H1 (cell line): ENCODE measurements around the gene LIN28B. TPM values are rescaled to one million over a fixed set of nuclear protein-coding genes. Genes with fewer than 3 reads are reported as not detected.

ENCODE experiments used
- CTCF ChIA-PET: fragments of 300-600 bp; sonication (Branson Sonifier 250); formaldehyde crosslinking; loops from one replicate; lab custom pipeline; 2021; ENCODE audit not compliant: partially characterized antibody; lab: Charles Lee
- POLR2A ChIA-PET: fragments of 300-600 bp; sonication (Branson Sonifier 250); formaldehyde crosslinking; loops from one replicate; lab custom pipeline; 2021; ENCODE audit warnings: inconsistent platforms; ENCODE audit not compliant: partially characterized antibody; lab: Charles Lee
- DNase-seq, 2 experiments: peaks; one replicate each; pipeline versions ENCODE4 v3.0.0 to v3.0.0-alpha.2; 2010 to 2022; ENCODE audit warnings: low spot score in 2 of 2, low read depth in 1 of 2, mixed read lengths in 1 of 2
- FAIRE-seq: peaks from 2 replicates; lab custom pipeline; 2011; peaks lifted over from hg19 to GRCh38; lab: Jason Lieb, UNC
- H2AFZ ChIP-seq: 2 replicates; pipeline ENCODE4 v1.8.1; 2012; ENCODE audit warnings: low read length, inconsistent platforms
- H2AK5ac ChIP-seq: 2 replicates; pipeline ENCODE4 v1.6.1; 2013; ENCODE audit warnings: low read depth, low read length
- H2BK120ac ChIP-seq: replicated peaks from 2 replicates; pipeline ENCODE3; 2013; ENCODE audit warnings: low read depth, low read length, inconsistent platforms
- H2BK12ac ChIP-seq: 2 replicates; pipeline ENCODE4 v1.6.1; 2013; ENCODE audit warnings: low read depth, low read length
- H2BK15ac ChIP-seq: 2 replicates; pipeline ENCODE4 v1.6.1; 2013; ENCODE audit warnings: low read length
- H2BK20ac ChIP-seq: 2 replicates; pipeline ENCODE4 v1.6.1; 2013; ENCODE audit warnings: low read length
- H2BK5ac ChIP-seq: 2 replicates; pipeline ENCODE4 v1.6.1; 2013; ENCODE audit warnings: low read depth, low read length
- H3K14ac ChIP-seq: 2 replicates; pipeline ENCODE4 v1.6.1; 2013; ENCODE audit warnings: inconsistent platforms; ENCODE audit not compliant: insufficient read length
- H3K18ac ChIP-seq: 2 replicates; pipeline ENCODE4 v1.6.1; 2013; ENCODE audit warnings: low read length; ENCODE audit errors: extremely low read depth
- H3K23ac ChIP-seq: 2 replicates; pipeline ENCODE4 v1.6.1; 2013; ENCODE audit warnings: inconsistent platforms; ENCODE audit not compliant: insufficient read length
- H3K23me2 ChIP-seq: 2 replicates; pipeline ENCODE4 v1.6.1; 2013; ENCODE audit warnings: low read depth, low read length
- H3K27ac ChIP-seq: 2 replicates; pipeline ENCODE4 v1.6.1; 2011; ENCODE audit warnings: low read depth, low read length, inconsistent platforms
- H3K27me3 ChIP-seq, 4 experiments: replicated peaks in 1 of 4; 1 replicate in 1 of 4; 2 replicates in 3 of 4; pipeline versions ENCODE4 v1.6.1 to v1.8.1; 2011 to 2013; ENCODE audit warnings: low read length in 3 of 4, mild to moderate bottlenecking in 3 of 4, inconsistent platforms in 2 of 4, mixed read lengths in 2 of 4, moderate library complexity in 1 of 4; ENCODE audit not compliant: control insufficient read depth in 3 of 4, insufficient read depth in 3 of 4; ENCODE audit errors: extremely low read depth in 1 of 4
- H3K36me3 ChIP-seq, 4 experiments: 2 replicates each; pipeline versions ENCODE4 v1.6.1 to v1.8.1; 2011 to 2013; ENCODE audit warnings: mild to moderate bottlenecking in 4 of 4, low read length in 3 of 4, moderate library complexity in 2 of 4, control low read depth in 1 of 4, inconsistent platforms in 1 of 4; ENCODE audit not compliant: insufficient read depth in 4 of 4, control insufficient read depth in 2 of 4
- H3K4ac ChIP-seq: replicated peaks from 2 replicates; pipeline ENCODE3; 2013; ENCODE audit warnings: low read length, low read depth, mixed read lengths, inconsistent platforms; ENCODE audit not compliant: insufficient read length
- H3K4me1 ChIP-seq, 4 experiments: replicated peaks in 1 of 4; 1 replicate in 1 of 4; 2 replicates in 3 of 4; pipeline versions ENCODE4 v1.6.1 to v1.8.1; 2011 to 2013; ENCODE audit warnings: low read length in 3 of 4, inconsistent platforms in 2 of 4, mixed read lengths in 1 of 4; ENCODE audit not compliant: insufficient read depth in 4 of 4, control insufficient read depth in 3 of 4
- H3K4me2 ChIP-seq, 2 experiments: 2 replicates each; pipeline versions ENCODE4 v1.6.1 to v1.8.1; 2011 to 2013; ENCODE audit warnings: low read depth in 2 of 2, low read length in 2 of 2, control low read depth in 1 of 2, inconsistent platforms in 1 of 2, mild to moderate bottlenecking in 1 of 2; ENCODE audit not compliant: insufficient read depth in 1 of 2
- H3K4me3 ChIP-seq, 4 experiments: fragments of 200-600, 300-600 bp in 1 of 4; sonication (generic), shearing (Covaris generic), sonication (Bioruptor Twin) in 1 of 4; 2 replicates each; pipeline versions ENCODE4 v1.5.1 to v1.8.1; 2011 to 2016; ENCODE audit warnings: low read length in 4 of 4, low read depth in 3 of 4, control low read depth in 2 of 4, inconsistent platforms in 2 of 4, mild to moderate bottlenecking in 2 of 4, mixed read lengths in 1 of 4, moderate library complexity in 1 of 4; ENCODE audit not compliant: insufficient read depth in 2 of 4; ENCODE audit errors: extremely low read depth in 1 of 4
- H3K56ac ChIP-seq: replicated peaks from 2 replicates; pipeline ENCODE3; 2013; ENCODE audit warnings: low read depth, mild to moderate bottlenecking, mixed read lengths, low read length, inconsistent platforms; ENCODE audit not compliant: insufficient read length
- H3K79me1 ChIP-seq: 2 replicates; pipeline ENCODE4 v1.6.1; 2013; ENCODE audit warnings: low read depth, low read length, control low read depth
- H3K79me2 ChIP-seq, 2 experiments: 2 replicates each; pipeline versions ENCODE4 v1.6.1 to v1.8.1; 2012 to 2013; ENCODE audit warnings: low read length in 2 of 2, mild to moderate bottlenecking in 2 of 2, inconsistent platforms in 1 of 2; ENCODE audit not compliant: insufficient read depth in 2 of 2, control insufficient read depth in 1 of 2
- H3K9ac ChIP-seq, 4 experiments: replicated peaks in 1 of 4; 1 replicate in 1 of 4; 2 replicates in 3 of 4; pipeline versions ENCODE4 v1.6.1 to v1.8.1; 2011 to 2013; ENCODE audit warnings: low read depth in 3 of 4, low read length in 3 of 4, control low read depth in 2 of 4, mild to moderate bottlenecking in 2 of 4, moderate library complexity in 2 of 4, inconsistent platforms in 1 of 4; ENCODE audit errors: extremely low read depth in 1 of 4
- H3K9me3 ChIP-seq, 2 experiments: 2 replicates each; pipeline versions ENCODE4 v1.6.1 to v1.8.1; 2012 to 2013; ENCODE audit warnings: mild to moderate bottlenecking in 2 of 2, moderate library complexity in 2 of 2, control low read depth in 1 of 2, inconsistent platforms in 1 of 2, low read depth in 1 of 2, low read length in 1 of 2, mixed read lengths in 1 of 2; ENCODE audit not compliant: insufficient read depth in 2 of 2
- H4K20me1 ChIP-seq, 2 experiments: replicated peaks in 1 of 2; 2 replicates each; pipeline versions ENCODE3 to v1.8.1; 2011 to 2013; ENCODE audit warnings: inconsistent platforms in 2 of 2, low read length in 2 of 2, mild to moderate bottlenecking in 1 of 2; ENCODE audit not compliant: insufficient read depth in 2 of 2, control insufficient read depth in 1 of 2
- H4K5ac ChIP-seq: 2 replicates; pipeline ENCODE4 v1.6.1; 2013; ENCODE audit warnings: low read length, low read depth, mixed read lengths, inconsistent platforms; ENCODE audit not compliant: insufficient read length
- H4K8ac ChIP-seq: 2 replicates; pipeline ENCODE4 v1.8.0; 2013; ENCODE audit warnings: mild to moderate bottlenecking, moderate library complexity, low read length, inconsistent platforms; ENCODE audit not compliant: insufficient read depth; ENCODE audit errors: extremely low read depth
- H4K91ac ChIP-seq: replicated peaks from 2 replicates; pipeline ENCODE3; 2013; ENCODE audit warnings: low read length, mixed read lengths, inconsistent platforms; ENCODE audit not compliant: insufficient read length
- ATF2 ChIP-seq: IDR thresholded peaks from 2 replicates; pipeline ENCODE4 v1.6.1; 2012; ENCODE audit warnings: low read length, inconsistent platforms
- BCL11A ChIP-seq, 2 experiments: IDR thresholded peaks; one replicate each; pipeline ENCODE4 v1.6.1; 2011; ENCODE audit warnings: low read depth in 2 of 2, low read length in 2 of 2, mild to moderate bottlenecking in 2 of 2
- CBX5 ChIP-seq: fragments of 300-800, 300-1000 bp; sonication (generic); IDR thresholded peaks from 2 replicates; pipeline ENCODE4 v1.7.1; 2016; ENCODE audit warnings: antibody characterized with exemption, low read length, low read depth
- CEBPB ChIP-seq: IDR thresholded peaks from 2 replicates; pipeline ENCODE4 v1.6.1; 2012; ENCODE audit warnings: low read depth, low read length
- CREB1 ChIP-seq: IDR thresholded peaks from 2 replicates; pipeline ENCODE4 v1.6.1; 2012; ENCODE audit warnings: inconsistent platforms
- GABPA ChIP-seq: IDR thresholded peaks from 2 replicates; pipeline ENCODE4 v1.6.1; 2011; ENCODE audit warnings: mild to moderate bottlenecking, low read length, moderate library complexity, borderline replicate concordance; ENCODE audit not compliant: insufficient read depth
- POLR2AphosphoS5 ChIP-seq: IDR thresholded peaks from 2 replicates; pipeline ENCODE4 v1.6.1; 2011; ENCODE audit warnings: low read depth, low read length
- RBBP5 ChIP-seq: IDR thresholded peaks from 2 replicates; pipeline ENCODE4 v1.7.1; 2012; ENCODE audit warnings: low read depth, mild to moderate bottlenecking, inconsistent platforms, low read length, moderate library complexity, borderline replicate concordance
- RNF2 ChIP-seq: fragments of 200-900, 300-1000 bp; sonication (generic); IDR thresholded peaks from 2 replicates; pipeline ENCODE4 v1.7.1; 2016; ENCODE audit warnings: borderline replicate concordance, low read depth, mild to moderate bottlenecking, antibody characterized with exemption, low read length; ENCODE audit not compliant: poor library complexity, severe bottlenecking; ENCODE audit errors: missing control alignments
- RXRA ChIP-seq: IDR thresholded peaks from 2 replicates; pipeline ENCODE4 v1.6.1; 2011; ENCODE audit warnings: low read depth, mild to moderate bottlenecking, low read length, moderate library complexity; ENCODE audit not compliant: insufficient read depth
- SAP30 ChIP-seq: fragments of 300-600 bp; sonication (generic); IDR thresholded peaks from 2 replicates; pipeline ENCODE4 v1.7.1; 2012; ENCODE audit warnings: low read length, moderate library complexity, mild to moderate bottlenecking, inconsistent platforms; ENCODE audit not compliant: insufficient read depth, insufficient replicate concordance
- SIX5 ChIP-seq: IDR thresholded peaks from 2 replicates; pipeline ENCODE4 v1.6.1; 2011; ENCODE audit warnings: mild to moderate bottlenecking, low read depth, low read length
- YY1 ChIP-seq: IDR thresholded peaks from 2 replicates; pipeline ENCODE4 v1.6.1; 2011; ENCODE audit warnings: low read depth, mild to moderate bottlenecking, low read length
- WGBS, 2 experiments: shearing (Covaris generic) in 1 of 2; methylation state at CpG; one replicate each; pipeline versions ENCODE4 v1.1.6 to v1.1.7; 2013 to 2015; ENCODE audit warnings: low lambda C conversion rate in 2 of 2, mixed read lengths in 2 of 2, inconsistent platforms in 1 of 2, low coverage in 1 of 2, missing lambda C conversion rate in 1 of 2; ENCODE audit not compliant: insufficient replicate concordance in 2 of 2, insufficient coverage in 1 of 2, insufficient read length in 1 of 2; ENCODE audit errors: extremely low coverage in 1 of 2, missing lambda C conversion rate in 1 of 2; 5-methylcytosine and 5-hydroxymethylcytosine counted together
- polyA plus RNA-seq, 7 experiments: library from polyadenylated mRNA; depleted of rRNA in 3 of 7; stranded (reverse) in 5 of 7; unstranded in 2 of 7; fragments of >200 nt in 5 of 7; fragments of 200-250 nt in 2 of 7; gene quantifications; 1 replicate in 5 of 7; 2 replicates in 1 of 7; 4 replicates in 1 of 7; pipeline versions ENCODE4 v1.2.1 to v1.2.3, GENCODE V29; 2011 to 2013; ENCODE audit warnings: missing spikeins in 2 of 7, mixed read lengths in 2 of 7
- total RNA-seq: library from RNA; stranded (reverse); fragmentation: NEBNext Ultra II Directional; extraction: Animal tissue kit (Norgen Biotek cat#: 25700); gene quantifications from 2 replicates; pipeline ENCODE4 v1.2.1, GENCODE V29; 2021

Gene LIN28B
- total and polyA plus RNA-seq, 2 of the 8 experiments (the other 6 are each of a cell fraction or from before 2014, with no cell fraction given): 27.4 to 94.7 TPM

GRCh38 chr6:105021399-105021798, 64.5 kb downstream of the LIN28B start:
- no peak overlapping the region for H3K14ac ChIP-seq
- no peak for FAIRE-seq
- TF ChIP-seq GABPA: no peak
- TF ChIP-seq RBBP5: no peak
- no peak for TF ChIP-seq BCL11A (IDR thresholded peaks at IDR 0.05; ENCODE audit: low read depth in 2 of 2, low read length in 2 of 2)
- TF ChIP-seq ATF2: no peak
- no peak for TF ChIP-seq YY1
- no peak for TF ChIP-seq POLR2AphosphoS5
- no peak for TF ChIP-seq CBX5
- TF ChIP-seq RXRA: no peak
- TF ChIP-seq CREB1: no peak
- no peak for TF ChIP-seq SIX5
- no peak for TF ChIP-seq CEBPB
- TF ChIP-seq RNF2: no peak
- no peak for TF ChIP-seq SAP30

More at GRCh38 chr6:105021399-105021798, 64.5 kb downstream of the LIN28B start:
- H4K5ac ChIP-seq: no peak overlapping the region
- H2AK5ac ChIP-seq: no peak overlapping the region
- H2AFZ ChIP-seq: no peak overlapping the region
- DNase-seq: no peak
- no peak overlapping the region for H3K27ac ChIP-seq
- H3K9me3 ChIP-seq: no peaks in the 10 kb centered on the region
- no peaks in the 10 kb centered on the region for H3K27me3 ChIP-seq
- no peak overlapping the region for H3K4me3 ChIP-seq
- no peak overlapping the region for H3K9ac ChIP-seq
- H2BK5ac ChIP-seq: no peak overlapping the region
- POLR2A ChIA-PET: no interaction called here
- H2BK15ac ChIP-seq: no peak overlapping the region
- H3K79me1 ChIP-seq: no peaks in the 10 kb centered on the region; the same call in 1 of the 2 replicates
- peaks cover 0 to 1% (median 0%) of the 10 kb centered on the region in 4 experiments; a peak in 1 of 8 replicates for H3K36me3 ChIP-seq
- H3K4me1 ChIP-seq: peaks cover 0 to 12% (median 4%) of the 10 kb centered on the region in 4 experiments; a peak in 2 of 7 replicates
- H3K18ac ChIP-seq: no peak overlapping the region
- no peaks in the 10 kb centered on the region for H3K23me2 ChIP-seq
- WGBS, 2 experiments: 95% methylated on average over 3 of the region's 3 CpGs; no CpG with 5 or more reads in 1 of the 2 experiments
- CTCF ChIA-PET: no interaction called here
- no peak overlapping the region for H2BK120ac ChIP-seq
- H3K23ac ChIP-seq: no peak overlapping the region
- H2BK20ac ChIP-seq: no peak overlapping the region
- H3K4ac ChIP-seq: no peak overlapping the region
- H4K91ac ChIP-seq: no peak overlapping the region
- H3K79me2 ChIP-seq: peaks cover 0 to 73% of the 10 kb centered on the region in 2 experiments; a peak in 3 of 4 replicates
- H4K20me1 ChIP-seq: peaks cover 0 to 2% of the 10 kb centered on the region in 2 experiments
- no peak overlapping the region for H3K56ac ChIP-seq
- H2BK12ac ChIP-seq: no peak overlapping the region
- no peak overlapping the region for H4K8ac ChIP-seq
- H3K4me2 ChIP-seq: no peak overlapping the region
